K562 (cell line): ENCODE data around the gene POP5. TPM values are rescaled to one million over a fixed set of nuclear protein-coding genes. Genes with fewer than 3 reads are reported as not detected.

Experiments
- ATF7 ChIP-seq: fragments of 450-650 bp; IDR thresholded peaks from 2 replicates; pipeline ENCODE4 v1.7.1; 2014; ENCODE audit warnings: mild to moderate bottlenecking, moderate library complexity
- CSDE1 ChIP-seq, 2 experiments: fragments of 450-650 bp; IDR thresholded peaks; 2 replicates each; pipeline ENCODE4 v1.6.1; 2016; ENCODE audit warnings: mild to moderate bottlenecking in 1 of 2
- DACH1 ChIP-seq: fragments of 450-650 bp; IDR thresholded peaks from 2 replicates; pipeline ENCODE4 v1.6.1; 2018; ENCODE audit not compliant: partially characterized antibody
- GTF3C2 ChIP-seq: IDR thresholded peaks from 3 replicates; pipeline ENCODE4 v1.6.1; 2011; ENCODE audit warnings: borderline replicate concordance, mild to moderate bottlenecking, moderate library complexity; ENCODE audit not compliant: insufficient read length; ENCODE audit errors: extremely low read depth
- MAFG ChIP-seq: fragments of 450-650 bp; conservative IDR thresholded peaks from 2 replicates; pipeline ENCODE4 v1.6.1; 2016; ENCODE audit warnings: missing genetic modification characterization, missing compliant biosample characterization
- MNT ChIP-seq, 2 experiments: fragments of 450-650 bp; conservative IDR thresholded peaks; 2 replicates each; pipeline ENCODE4 v1.6.1; 2017; ENCODE audit warnings: mild to moderate bottlenecking in 2 of 2, moderate library complexity in 2 of 2
- MYBL2 ChIP-seq, 2 experiments: fragments of 450-650 bp in 1 of 2; sonication (generic) in 1 of 2; formaldehyde crosslinking in 1 of 2; IDR thresholded peaks; 2 replicates each; pipeline versions ENCODE4 v1.6.1 to v1.8.1; 2017 to 2022; ENCODE audit warnings: borderline replicate concordance in 1 of 2, inconsistent platforms in 1 of 2, low read depth in 1 of 2, mild to moderate bottlenecking in 1 of 2, missing genetic modification reagents in 1 of 2, moderate library complexity in 1 of 2
- POLR2AphosphoS2 ChIP-seq: IDR thresholded peaks from 2 replicates; pipeline ENCODE4 v1.6.1; 2012; ENCODE audit warnings: low read length, improper control_type of control experiment
- RBM14 ChIP-seq: fragments of 200-400 bp; formaldehyde crosslinking; IDR thresholded peaks from 2 replicates; pipeline ENCODE4 v1.6.1; 2018; ENCODE audit warnings: low read depth, mild to moderate bottlenecking, low read length, moderate library complexity, borderline replicate concordance; ENCODE audit not compliant: insufficient read depth
- SAP30 ChIP-seq: fragments of 200-600 bp; sonication (generic); IDR thresholded peaks from 2 replicates; pipeline ENCODE4 v1.6.1; 2012; ENCODE audit warnings: borderline replicate concordance, low read depth, mild to moderate bottlenecking, moderate library complexity, low read length, control low read depth, inconsistent platforms; ENCODE audit not compliant: insufficient read depth, poor library complexity, severe bottlenecking
- SIX5 ChIP-seq, 2 experiments: IDR thresholded peaks; 2 replicates each; pipeline ENCODE4 v1.6.1; 2011; ENCODE audit warnings: low read length in 2 of 2, borderline replicate concordance in 1 of 2, low read depth in 1 of 2, mild to moderate bottlenecking in 1 of 2, moderate library complexity in 1 of 2; ENCODE audit not compliant: insufficient read depth in 1 of 2
- SRF ChIP-seq, 2 experiments: fragments of 250-450, 450-650 bp in 1 of 2; sonication (Bioruptor Pico) in 1 of 2; sonication (generic) in 1 of 2; formaldehyde crosslinking; IDR thresholded peaks; 2 replicates each; pipeline versions ENCODE4 v1.5.0 to v1.5.1; 2020 to 2022; ENCODE audit warnings: mild to moderate bottlenecking in 1 of 2, missing genetic modification reagents in 1 of 2
- ZNF232 ChIP-seq: sonication (generic); formaldehyde crosslinking; IDR thresholded peaks from 2 replicates; pipeline ENCODE4 v1.8.0; 2022; ENCODE audit warnings: mild to moderate bottlenecking, missing genetic modification reagents
- polyA plus RNA-seq, 8 experiments: library from polyadenylated mRNA; depleted of rRNA in 4 of 8; stranded (reverse) in 5 of 8; unstranded in 3 of 8; fragments of >200 nt; fragmentation: Nextera tagmentation in 2 of 8; fragmentation: Illumina TruSeq in 1 of 8; extraction: Ambion mirVana in 2 of 8; extraction: Trizol in 1 of 8; gene quantifications; 2 replicates each; pipeline versions ENCODE4 v1.2.1 to v1.2.3, GENCODE V29; 2011 to 2014; ENCODE audit warnings: inconsistent platforms in 1 of 8, missing spikeins in 1 of 8
- total RNA-seq, 7 experiments: library from RNA; depleted of rRNA in 6 of 7; stranded (reverse); fragments of >200 nt in 6 of 7; fragmentation: Illumina TruSeq in 2 of 7; extraction: Trizol in 2 of 7; gene quantifications; 2 replicates each; pipeline versions ENCODE4 v1.2.1 to v1.2.3, GENCODE V29; 2011 to 2021; ENCODE audit warnings: low replicate concordance in 1 of 7
- TF ChIP-seq, protein P1 (sequence below), 2 experiments: IDR thresholded peaks; 2 replicates each; pipeline ENCODE4 v1.6.1; 2012; ENCODE audit warnings: improper control_type of control experiment in 2 of 2, low read depth in 2 of 2, low read length in 2 of 2, borderline replicate concordance in 1 of 2
- TF ChIP-seq, protein P2 (sequence below), 3 experiments: fragments of 200-800 bp in 1 of 3; sonication (Bioruptor generic) in 1 of 3; sonication (generic) in 1 of 3; formaldehyde crosslinking in 1 of 3; IDR thresholded peaks; 2 replicates each; pipeline versions ENCODE4 v1.6.1 to v1.8.0; 2016 to 2022; ENCODE audit warnings: mild to moderate bottlenecking in 2 of 3, missing compliant biosample characterization in 2 of 3, missing genetic modification characterization in 2 of 3, missing genetic modification reagents in 1 of 3

POP5 gene
- total and polyA plus RNA-seq, 9 of the 15 experiments (the other 6 are each of a cell fraction or from before 2014, with no cell fraction given): 57.5 to 253 (median 73.8) TPM

DNA sequence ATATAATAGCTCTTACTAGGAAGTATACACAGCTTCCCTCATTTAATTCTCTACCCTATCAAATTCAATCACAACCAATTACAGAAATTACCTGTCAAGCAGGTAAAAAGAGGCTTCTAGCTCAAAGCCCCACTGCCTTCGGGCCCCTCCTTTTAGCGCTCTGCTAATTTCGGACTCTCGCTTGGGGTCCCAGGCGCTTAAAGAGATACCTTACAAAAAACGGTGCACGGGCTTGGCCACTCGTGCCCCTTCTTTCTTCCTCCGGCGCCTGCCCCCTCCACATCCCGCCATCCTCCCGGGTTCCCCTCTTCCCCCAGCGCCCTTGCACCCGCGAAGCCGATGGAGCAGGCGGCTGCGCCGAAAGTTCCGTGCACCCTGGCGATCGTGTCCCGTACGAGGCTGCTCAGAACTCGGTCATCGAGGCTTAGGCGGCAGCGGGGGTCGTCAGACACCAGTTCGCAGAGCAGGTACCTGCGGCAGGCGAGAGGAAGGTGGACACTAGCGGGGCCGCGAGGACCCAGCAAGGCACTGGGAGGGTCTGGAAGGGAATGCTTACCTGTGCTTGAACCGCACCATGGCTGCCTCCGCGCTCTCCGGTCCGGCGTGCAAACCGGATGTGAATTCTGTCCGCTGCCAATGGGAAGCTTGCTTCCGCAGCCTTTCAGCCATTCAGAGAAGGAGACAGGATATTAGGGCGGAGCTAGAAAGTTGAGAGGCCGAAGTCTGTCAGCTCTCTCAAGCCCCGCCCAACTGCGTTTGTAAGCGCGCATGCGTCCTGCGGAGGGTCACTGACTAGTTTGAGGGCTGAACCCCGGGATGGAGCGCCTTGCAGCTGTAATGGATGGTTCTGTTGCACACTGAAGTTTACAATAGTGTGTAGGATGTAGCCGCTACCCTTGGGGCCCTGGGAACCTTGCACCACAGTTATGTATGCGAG lies at the start of gene POP5 (continued):
- TF ChIP-seq RBM14 (no peak), POLR2AphosphoS2 (peak; percentile 82), MYBL2 (IDR thresholded peaks at IDR 0.05; ENCODE audit: low read depth) (no peak), MYBL2 (CRISPR knock-in tag; IDR thresholded peaks at IDR 0.05; ENCODE audit: borderline replicate concordance) (no peak), MAFG (tag) (no peak), MNT (conservative IDR thresholded peaks at IDR 0.05) (peak; percentile 48 to 76; a peak in 2 of 4 replicates), DACH1 (no peak), SIX5 (IDR thresholded peaks at IDR 0.05; ENCODE audit: borderline replicate concordance in 1 of 2, insufficient read depth in 1 of 2, low read depth in 1 of 2, low read length in 2 of 2) (no peak), ZNF232 (no peak), GTF3C2 (no peak), SRF (CRISPR knock-in tag; IDR thresholded peaks at IDR 0.05) (peak in 1 of 2 experiments; percentile 20; a peak in 1 of 4 replicates), ATF7 (peak; percentile 61; the same call in 1 of the 2 replicates), CSDE1 (IDR thresholded peaks at IDR 0.05) (no peak), SAP30 (peak; percentile 76)
- TF ChIP-seq, protein P1, sequence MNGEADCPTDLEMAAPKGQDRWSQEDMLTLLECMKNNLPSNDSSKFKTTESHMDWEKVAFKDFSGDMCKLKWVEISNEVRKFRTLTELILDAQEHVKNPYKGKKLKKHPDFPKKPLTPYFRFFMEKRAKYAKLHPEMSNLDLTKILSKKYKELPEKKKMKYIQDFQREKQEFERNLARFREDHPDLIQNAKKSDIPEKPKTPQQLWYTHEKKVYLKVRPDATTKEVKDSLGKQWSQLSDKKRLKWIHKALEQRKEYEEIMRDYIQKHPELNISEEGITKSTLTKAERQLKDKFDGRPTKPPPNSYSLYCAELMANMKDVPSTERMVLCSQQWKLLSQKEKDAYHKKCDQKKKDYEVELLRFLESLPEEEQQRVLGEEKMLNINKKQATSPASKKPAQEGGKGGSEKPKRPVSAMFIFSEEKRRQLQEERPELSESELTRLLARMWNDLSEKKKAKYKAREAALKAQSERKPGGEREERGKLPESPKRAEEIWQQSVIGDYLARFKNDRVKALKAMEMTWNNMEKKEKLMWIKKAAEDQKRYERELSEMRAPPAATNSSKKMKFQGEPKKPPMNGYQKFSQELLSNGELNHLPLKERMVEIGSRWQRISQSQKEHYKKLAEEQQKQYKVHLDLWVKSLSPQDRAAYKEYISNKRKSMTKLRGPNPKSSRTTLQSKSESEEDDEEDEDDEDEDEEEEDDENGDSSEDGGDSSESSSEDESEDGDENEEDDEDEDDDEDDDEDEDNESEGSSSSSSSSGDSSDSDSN (IDR thresholded peaks at IDR 0.05; ENCODE audit: borderline replicate concordance in 1 of 2, low read depth in 2 of 2, low read length in 2 of 2): peak in 1 of 2 experiments; percentile 70; a peak in 1 of 4 replicates
- TF ChIP-seq, protein P2, sequence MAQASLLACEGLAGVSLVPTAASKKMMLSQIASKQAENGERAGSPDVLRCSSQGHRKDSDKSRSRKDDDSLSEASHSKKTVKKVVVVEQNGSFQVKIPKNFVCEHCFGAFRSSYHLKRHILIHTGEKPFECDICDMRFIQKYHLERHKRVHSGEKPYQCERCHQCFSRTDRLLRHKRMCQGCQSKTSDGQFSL (CRISPR knock-in tag; IDR thresholded peaks at IDR 0.05): no peak
- TF ChIP-seq, protein P2 (tag; IDR thresholded peaks at IDR 0.05): no peak
